ENCODE data around the gene PCIF1. TPM values are rescaled to one million over a fixed set of nuclear protein-coding genes. Genes with fewer than 3 reads are reported as not detected.
A peak's percentile ranks its signal among the peaks of the same experiment; 100 is the strongest.

PCIF1 gene
- total and polyA plus RNA-seq, 9 of the 15 experiments (the other 6 are each of a cell fraction or from before 2014, with no cell fraction given): 5.8 to 29.4 (median 11.3) TPM

DNA sequence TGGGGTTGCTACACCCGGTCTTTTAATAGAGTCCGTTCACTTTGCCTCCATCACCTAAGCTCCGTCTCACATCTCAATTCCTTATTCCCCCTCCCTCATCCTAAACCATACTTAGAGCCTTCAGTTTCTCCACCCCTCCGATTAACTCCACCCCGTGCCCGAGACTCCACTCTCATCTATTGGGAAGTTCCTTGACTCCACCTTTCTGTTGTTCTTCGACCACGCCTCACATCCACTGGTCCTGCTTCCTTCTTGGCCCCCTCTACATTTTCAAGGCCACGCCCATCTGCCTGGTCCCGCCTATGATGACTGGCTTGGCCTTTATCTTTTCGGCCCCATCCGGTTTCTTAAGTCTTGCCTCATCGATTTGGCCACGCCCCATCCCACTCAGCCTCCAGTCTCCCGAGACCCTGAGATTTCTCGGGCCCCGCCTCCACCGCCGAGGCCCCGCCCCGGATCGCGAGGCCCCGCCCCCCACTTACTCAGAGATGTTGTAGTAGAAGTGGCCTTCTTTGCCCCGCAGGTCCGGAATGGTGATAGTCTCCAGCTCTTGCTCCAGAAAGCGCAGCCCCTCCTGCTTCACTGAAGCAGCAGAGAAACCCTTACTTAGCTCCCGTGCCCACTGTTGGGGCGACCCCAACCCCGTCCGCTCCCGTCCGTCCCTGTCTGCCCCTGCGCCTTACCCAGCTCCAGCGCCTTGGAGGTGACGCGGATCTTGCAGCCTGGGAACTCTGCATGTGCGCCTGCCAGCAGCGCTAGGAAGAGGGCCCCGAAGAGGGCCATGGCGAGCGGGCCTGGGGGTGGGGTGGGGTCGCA lies 23.6 kb upstream of the PCIF1 start (continued):
- TF ChIP-seq NFIX (CRISPR knock-in tag; IDR thresholded peaks at IDR 0.05; ENCODE audit: low read depth) (no peak), CSDE1 (IDR thresholded peaks at IDR 0.05) (no peak), MXI1 (IDR thresholded peaks at IDR 0.05; ENCODE audit: low read depth, low read length) (0 out of 2 replicates have a peak, but pooled peaks have one; percentile 28), HSF4 (CRISPR knock-in tag; IDR thresholded peaks at IDR 0.05; ENCODE audit: borderline replicate concordance) (no peak), PHF20 (IDR thresholded peaks at IDR 0.05; ENCODE audit: partially characterized antibody) (no peak), FOXJ2 (tag; IDR thresholded peaks at IDR 0.05) (no peak), MIER1 (IDR thresholded peaks at IDR 0.05; ENCODE audit: low read depth) (no peak), BRCA1 (IDR thresholded peaks at IDR 0.05) (no peak), BRCA1 (CRISPR knock-in tag; IDR thresholded peaks at IDR 0.05) (no peak), NELFE (IDR thresholded peaks at IDR 0.05; ENCODE audit: insufficient read depth, insufficient read length) (no peak), CBFA2T3 (IDR thresholded peaks at IDR 0.05) (no peak), NUFIP1 (IDR thresholded peaks at IDR 0.05; ENCODE audit: partially characterized antibody) (no peak), PCBP2 (IDR thresholded peaks at IDR 0.05; ENCODE audit: low read depth, low read length, poor library complexity, severe bottlenecking) (no peak), MAFK (IDR thresholded peaks at IDR 0.05; ENCODE audit: low read length) (peak; percentile 55), TCF7 (IDR thresholded peaks at IDR 0.05; ENCODE audit: borderline replicate concordance) (no peak)
- TF ChIP-seq, protein P1, sequence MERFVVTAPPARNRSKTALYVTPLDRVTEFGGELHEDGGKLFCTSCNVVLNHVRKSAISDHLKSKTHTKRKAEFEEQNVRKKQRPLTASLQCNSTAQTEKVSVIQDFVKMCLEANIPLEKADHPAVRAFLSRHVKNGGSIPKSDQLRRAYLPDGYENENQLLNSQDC (CRISPR knock-in tag; IDR thresholded peaks at IDR 0.05): no peak; the same call in 1 of the 2 replicates
- TF ChIP-seq, protein P2, sequence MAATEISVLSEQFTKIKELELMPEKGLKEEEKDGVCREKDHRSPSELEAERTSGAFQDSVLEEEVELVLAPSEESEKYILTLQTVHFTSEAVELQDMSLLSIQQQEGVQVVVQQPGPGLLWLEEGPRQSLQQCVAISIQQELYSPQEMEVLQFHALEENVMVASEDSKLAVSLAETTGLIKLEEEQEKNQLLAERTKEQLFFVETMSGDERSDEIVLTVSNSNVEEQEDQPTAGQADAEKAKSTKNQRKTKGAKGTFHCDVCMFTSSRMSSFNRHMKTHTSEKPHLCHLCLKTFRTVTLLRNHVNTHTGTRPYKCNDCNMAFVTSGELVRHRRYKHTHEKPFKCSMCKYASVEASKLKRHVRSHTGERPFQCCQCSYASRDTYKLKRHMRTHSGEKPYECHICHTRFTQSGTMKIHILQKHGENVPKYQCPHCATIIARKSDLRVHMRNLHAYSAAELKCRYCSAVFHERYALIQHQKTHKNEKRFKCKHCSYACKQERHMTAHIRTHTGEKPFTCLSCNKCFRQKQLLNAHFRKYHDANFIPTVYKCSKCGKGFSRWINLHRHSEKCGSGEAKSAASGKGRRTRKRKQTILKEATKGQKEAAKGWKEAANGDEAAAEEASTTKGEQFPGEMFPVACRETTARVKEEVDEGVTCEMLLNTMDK (IDR thresholded peaks at IDR 0.05; ENCODE audit: borderline replicate concordance, insufficient read depth, low read depth, low read length, poor library complexity, severe bottlenecking): no peak
- TF ChIP-seq, protein P3, sequence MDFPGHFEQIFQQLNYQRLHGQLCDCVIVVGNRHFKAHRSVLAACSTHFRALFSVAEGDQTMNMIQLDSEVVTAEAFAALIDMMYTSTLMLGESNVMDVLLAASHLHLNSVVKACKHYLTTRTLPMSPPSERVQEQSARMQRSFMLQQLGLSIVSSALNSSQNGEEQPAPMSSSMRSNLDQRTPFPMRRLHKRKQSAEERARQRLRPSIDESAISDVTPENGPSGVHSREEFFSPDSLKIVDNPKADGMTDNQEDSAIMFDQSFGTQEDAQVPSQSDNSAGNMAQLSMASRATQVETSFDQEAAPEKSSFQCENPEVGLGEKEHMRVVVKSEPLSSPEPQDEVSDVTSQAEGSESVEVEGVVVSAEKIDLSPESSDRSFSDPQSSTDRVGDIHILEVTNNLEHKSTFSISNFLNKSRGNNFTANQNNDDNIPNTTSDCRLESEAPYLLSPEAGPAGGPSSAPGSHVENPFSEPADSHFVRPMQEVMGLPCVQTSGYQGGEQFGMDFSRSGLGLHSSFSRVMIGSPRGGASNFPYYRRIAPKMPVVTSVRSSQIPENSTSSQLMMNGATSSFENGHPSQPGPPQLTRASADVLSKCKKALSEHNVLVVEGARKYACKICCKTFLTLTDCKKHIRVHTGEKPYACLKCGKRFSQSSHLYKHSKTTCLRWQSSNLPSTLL (IDR thresholded peaks at IDR 0.05): no peak
- TF ChIP-seq, protein P4, sequence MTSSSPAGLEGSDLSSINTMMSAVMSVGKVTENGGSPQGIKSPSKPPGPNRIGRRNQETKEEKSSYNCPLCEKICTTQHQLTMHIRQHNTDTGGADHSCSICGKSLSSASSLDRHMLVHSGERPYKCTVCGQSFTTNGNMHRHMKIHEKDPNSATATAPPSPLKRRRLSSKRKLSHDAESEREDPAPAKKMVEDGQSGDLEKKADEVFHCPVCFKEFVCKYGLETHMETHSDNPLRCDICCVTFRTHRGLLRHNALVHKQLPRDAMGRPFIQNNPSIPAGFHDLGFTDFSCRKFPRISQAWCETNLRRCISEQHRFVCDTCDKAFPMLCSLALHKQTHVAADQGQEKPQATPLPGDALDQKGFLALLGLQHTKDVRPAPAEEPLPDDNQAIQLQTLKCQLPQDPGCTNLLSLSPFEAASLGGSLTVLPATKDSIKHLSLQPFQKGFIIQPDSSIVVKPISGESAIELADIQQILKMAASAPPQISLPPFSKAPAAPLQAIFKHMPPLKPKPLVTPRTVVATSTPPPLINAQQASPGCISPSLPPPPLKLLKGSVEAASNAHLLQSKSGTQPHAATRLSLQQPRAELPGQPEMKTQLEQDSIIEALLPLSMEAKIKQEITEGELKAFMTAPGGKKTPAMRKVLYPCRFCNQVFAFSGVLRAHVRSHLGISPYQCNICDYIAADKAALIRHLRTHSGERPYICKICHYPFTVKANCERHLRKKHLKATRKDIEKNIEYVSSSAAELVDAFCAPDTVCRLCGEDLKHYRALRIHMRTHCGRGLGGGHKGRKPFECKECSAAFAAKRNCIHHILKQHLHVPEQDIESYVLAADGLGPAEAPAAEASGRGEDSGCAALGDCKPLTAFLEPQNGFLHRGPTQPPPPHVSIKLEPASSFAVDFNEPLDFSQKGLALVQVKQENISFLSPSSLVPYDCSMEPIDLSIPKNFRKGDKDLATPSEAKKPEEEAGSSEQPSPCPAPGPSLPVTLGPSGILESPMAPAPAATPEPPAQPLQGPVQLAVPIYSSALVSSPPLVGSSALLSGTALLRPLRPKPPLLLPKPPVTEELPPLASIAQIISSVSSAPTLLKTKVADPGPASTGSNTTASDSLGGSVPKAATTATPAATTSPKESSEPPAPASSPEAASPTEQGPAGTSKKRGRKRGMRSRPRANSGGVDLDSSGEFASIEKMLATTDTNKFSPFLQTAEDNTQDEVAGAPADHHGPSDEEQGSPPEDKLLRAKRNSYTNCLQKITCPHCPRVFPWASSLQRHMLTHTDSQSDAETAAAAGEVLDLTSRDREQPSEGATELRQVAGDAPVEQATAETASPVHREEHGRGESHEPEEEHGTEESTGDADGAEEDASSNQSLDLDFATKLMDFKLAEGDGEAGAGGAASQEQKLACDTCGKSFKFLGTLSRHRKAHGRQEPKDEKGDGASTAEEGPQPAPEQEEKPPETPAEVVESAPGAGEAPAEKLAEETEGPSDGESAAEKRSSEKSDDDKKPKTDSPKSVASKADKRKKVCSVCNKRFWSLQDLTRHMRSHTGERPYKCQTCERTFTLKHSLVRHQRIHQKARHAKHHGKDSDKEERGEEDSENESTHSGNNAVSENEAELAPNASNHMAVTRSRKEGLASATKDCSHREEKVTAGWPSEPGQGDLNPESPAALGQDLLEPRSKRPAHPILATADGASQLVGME (CRISPR knock-in tag; IDR thresholded peaks at IDR 0.05): no peak

Data from K562 (cell line).